ENCODE data around the gene AP2A2.

AP2A2 gene

GRCh38 chr11:1017269-1018005, 91.8 kb downstream of the AP2A2 start:
- DNase-seq: peak; percentile 12

GRCh38 chr11:1018091-1018490, 92.4 kb downstream of the AP2A2 start:
- DNase-seq: no peak

GRCh38 chr11:1019321-1019910, 93.7 kb downstream of the AP2A2 start:
- DNase-seq: no peak

- no peak for DNase-seq
These were observed 94.7 kb downstream of the AP2A2 start for GRCh38 chr11:1020211-1020905.

- no peak for DNase-seq
These were observed 96.7 kb downstream of the AP2A2 start for GRCh38 chr11:1022411-1022810.

GRCh38 chr11:1022908-1023810, 97.5 kb downstream of the AP2A2 start:
- DNase-seq: no peak

GRCh38 chr11:1023811-1024596, 98.3 kb downstream of the AP2A2 start:
- DNase-seq: no peak

GRCh38 chr11:1024597-1025409, 99.1 kb downstream of the AP2A2 start:
- no peak for DNase-seq

GRCh38 chr11:1025410-1026162, 99.9 kb downstream of the AP2A2 start:
- DNase-seq: no peak

GRCh38 chr11:1026163-1026450, 100.4 kb downstream of the AP2A2 start:
- DNase-seq: no peak

- DNase-seq: no peak
These were observed 101.2 kb downstream of the AP2A2 start for GRCh38 chr11:1026641-1027482.

- DNase-seq: no peak
These were observed 102.0 kb downstream of the AP2A2 start for GRCh38 chr11:1027483-1028290.

- DNase-seq: no peak
These were observed 102.5 kb downstream of the AP2A2 start for GRCh38 chr11:1028291-1028540.

GRCh38 chr11:1028616-1029015, 102.9 kb downstream of the AP2A2 start:
- no peak for DNase-seq

- no peak for DNase-seq
These were observed 103.4 kb downstream of the AP2A2 start for GRCh38 chr11:1029051-1029450.

GRCh38 chr11:1029654-1030053, 104.0 kb downstream of the AP2A2 start:
- no peak for DNase-seq

- no peak for DNase-seq
These were observed 104.4 kb downstream of the AP2A2 start for GRCh38 chr11:1030086-1030485.

- DNase-seq: no peak
These were observed 104.9 kb downstream of the AP2A2 start for GRCh38 chr11:1030556-1030955.

Measured in EL (cell line).